ENCODE data around the gene UBASH3A.

DNA sequence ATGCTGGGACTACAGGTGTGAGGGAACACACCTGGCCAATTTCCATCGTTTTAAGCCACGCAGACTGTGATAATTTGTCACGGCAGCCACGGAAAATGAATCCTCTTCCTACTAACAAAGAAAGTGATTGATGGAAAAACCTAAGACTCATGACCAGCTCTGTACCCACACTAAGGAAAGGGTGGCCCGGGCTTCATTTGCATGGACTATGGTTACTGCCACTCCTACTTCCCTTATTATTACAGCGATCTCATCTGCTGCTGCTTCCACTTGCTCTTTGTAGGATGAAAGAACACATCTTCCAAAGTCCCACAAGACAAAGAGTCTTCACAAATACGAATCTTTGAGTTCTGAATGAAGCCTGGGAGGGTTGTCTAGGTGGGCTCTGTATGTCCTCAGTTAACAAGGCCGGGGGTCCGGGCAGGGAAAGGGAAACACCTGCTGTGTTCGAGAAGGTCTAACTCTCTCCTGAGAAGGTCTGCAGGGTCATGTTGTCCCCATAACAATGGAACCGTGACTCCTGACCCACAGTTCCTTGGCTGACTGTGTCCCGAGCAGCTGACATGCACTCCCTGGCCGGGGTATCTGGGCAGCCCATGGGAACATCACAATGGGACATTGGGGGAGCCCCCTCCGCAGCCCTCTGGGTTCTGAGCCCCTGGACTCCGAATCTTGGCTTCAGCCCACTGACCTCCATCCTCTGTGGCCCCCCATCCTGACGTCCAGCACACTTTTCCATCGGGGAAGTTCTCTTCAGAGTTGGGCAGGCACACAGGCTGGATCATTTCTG is 24.1 kb upstream of the UBASH3A start:
- TF ChIP-seq, protein P1, sequence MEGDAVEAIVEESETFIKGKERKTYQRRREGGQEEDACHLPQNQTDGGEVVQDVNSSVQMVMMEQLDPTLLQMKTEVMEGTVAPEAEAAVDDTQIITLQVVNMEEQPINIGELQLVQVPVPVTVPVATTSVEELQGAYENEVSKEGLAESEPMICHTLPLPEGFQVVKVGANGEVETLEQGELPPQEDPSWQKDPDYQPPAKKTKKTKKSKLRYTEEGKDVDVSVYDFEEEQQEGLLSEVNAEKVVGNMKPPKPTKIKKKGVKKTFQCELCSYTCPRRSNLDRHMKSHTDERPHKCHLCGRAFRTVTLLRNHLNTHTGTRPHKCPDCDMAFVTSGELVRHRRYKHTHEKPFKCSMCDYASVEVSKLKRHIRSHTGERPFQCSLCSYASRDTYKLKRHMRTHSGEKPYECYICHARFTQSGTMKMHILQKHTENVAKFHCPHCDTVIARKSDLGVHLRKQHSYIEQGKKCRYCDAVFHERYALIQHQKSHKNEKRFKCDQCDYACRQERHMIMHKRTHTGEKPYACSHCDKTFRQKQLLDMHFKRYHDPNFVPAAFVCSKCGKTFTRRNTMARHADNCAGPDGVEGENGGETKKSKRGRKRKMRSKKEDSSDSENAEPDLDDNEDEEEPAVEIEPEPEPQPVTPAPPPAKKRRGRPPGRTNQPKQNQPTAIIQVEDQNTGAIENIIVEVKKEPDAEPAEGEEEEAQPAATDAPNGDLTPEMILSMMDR (IDR thresholded peaks at IDR 0.05; ENCODE audit: low read length): no peak
- no peak for TF ChIP-seq EZH2 (IDR thresholded peaks at IDR 0.05; ENCODE audit: borderline replicate concordance, low read length)
